DLD1 (cell line): Measurements from ENCODE around the gene GPR149.

ENCODE experiments used
- in situ Hi-C: cut with HindIII; loops from 2 replicates; pipeline ENCODE4 v1.10.0; 2017; ENCODE audit warnings: low sequenced_read_pairs

GPR149 gene

GRCh38 chr3:154349223-154349622 is 80.8 kb downstream of the GPR149 start:
- in situ Hi-C loops: no loop called here

- in situ Hi-C loops: no loop called here
Observed at GRCh38 chr3:154345422-154346122, 84.4 kb downstream of the GPR149 start.

GRCh38 chr3:154338570-154338969 is 91.4 kb downstream of the GPR149 start:
- in situ Hi-C loops: no loop called here

- in situ Hi-C loops: no loop called here
Observed at GRCh38 chr3:154338008-154338407, 92.0 kb downstream of the GPR149 start.

GRCh38 chr3:154334973-154335420 is 95.0 kb downstream of the GPR149 start:
- in situ Hi-C loops: no loop called here

- in situ Hi-C loops: no loop called here
Observed at GRCh38 chr3:154327871-154328270, 102.1 kb downstream of the GPR149 start.

- in situ Hi-C loops: no loop called here
Observed at GRCh38 chr3:154324919-154325318, 105.1 kb downstream of the GPR149 start.

- in situ Hi-C loops: no loop called here
Observed at GRCh38 chr3:154323891-154324738, 105.9 kb downstream of the GPR149 start, which contains the start of gene DHX36. Gene DHX36, minus strand, starts transcription at chr3:154324487. Its CDS starts 71 bp downstream, at chr3:154324416.

GRCh38 chr3:154316974-154317767 is 112.8 kb downstream of the GPR149 start:
- in situ Hi-C loops: no loop called here

- in situ Hi-C loops: no loop called here
Observed at GRCh38 chr3:154314152-154314551, 115.8 kb downstream of the GPR149 start.

GRCh38 chr3:154310840-154311239 is 119.2 kb downstream of the GPR149 start:
- in situ Hi-C loops: no loop called here

- in situ Hi-C loops: no loop called here
Observed at GRCh38 chr3:154307363-154307762, 122.6 kb downstream of the GPR149 start.

- in situ Hi-C loops: no loop called here
Observed at GRCh38 chr3:154304936-154305335, 125.1 kb downstream of the GPR149 start.

- in situ Hi-C loops: no loop called here
Observed at GRCh38 chr3:154304116-154304786, 125.7 kb downstream of the GPR149 start.

GRCh38 chr3:154301561-154301960 is 128.4 kb downstream of the GPR149 start:
- in situ Hi-C loops: no loop called here

GRCh38 chr3:154294016-154294415 is 136.0 kb downstream of the GPR149 start:
- in situ Hi-C loops: no loop called here

GRCh38 chr3:154290187-154290586 is 139.8 kb downstream of the GPR149 start:
- in situ Hi-C loops: no loop called here
